ENCODE data around the gene SNX30. TPM values are rescaled to one million over a fixed set of nuclear protein-coding genes. Genes with fewer than 3 reads are reported as not detected.

SNX30 gene
- polyA plus RNA-seq (2013) = 9.6 and 9.9 TPM in 2 replicates

- peak within 1 kb of the TSS; percentile 95 for H3K4me3 ChIP-seq (ENCODE audit: low read depth, low read length)
- peak within 1 kb of the TSS; percentile 87 for H3K18ac ChIP-seq (ENCODE audit: low read length)
- no peak within 1 kb of the TSS for H2BK12ac ChIP-seq (ENCODE audit: low read length)
- no peaks in the 10 kb centered on the region for H3K9me3 ChIP-seq (ENCODE audit: insufficient read depth, low read depth, low read length)
- no peak within 1 kb of the TSS for H3K23ac ChIP-seq (ENCODE audit: low read length)
- peak within 1 kb of the TSS; percentile 78 for H3K14ac ChIP-seq (ENCODE audit: low read length)
- peak within 1 kb of the TSS; percentile 96 for H4K12ac ChIP-seq (ENCODE audit: low read depth, low read length)
- peak; percentile 87 to 92 for DNase-seq
- H3K9ac ChIP-seq (ENCODE audit: low read length) = peak within 1 kb of the TSS; percentile 84
- H3K27ac ChIP-seq (ENCODE audit: low read depth, low read length) = peak within 1 kb of the TSS; percentile 58
- H2BK5ac ChIP-seq (ENCODE audit: low read depth, low read length, poor library complexity) = peak within 1 kb of the TSS; percentile 3
- peak within 1 kb of the TSS; percentile 90 for H4K91ac ChIP-seq (ENCODE audit: low read depth, low read length)
- WGBS (ENCODE audit: extremely low coverage, insufficient coverage, insufficient read length) = no CpG with 5 or more reads among the region's 49 CpGs
- no peaks in the 10 kb centered on the region for H3K36me3 ChIP-seq (ENCODE audit: control insufficient read depth in 1 of 2, insufficient read depth in 2 of 2, low read length in 2 of 2)
- no peak within 1 kb of the TSS for H2AK5ac ChIP-seq (ENCODE audit: low read length)
- peak within 1 kb of the TSS; percentile 98 for H3K4me2 ChIP-seq (ENCODE audit: low read length)
- H2AFZ ChIP-seq (ENCODE audit: insufficient read depth, low read length, poor library complexity) = peak within 1 kb of the TSS; percentile 95
- H2BK120ac ChIP-seq (ENCODE audit: insufficient read depth, low read length, poor library complexity) = peak within 1 kb of the TSS; percentile 72
- H3K27me3 ChIP-seq (ENCODE audit: insufficient read depth, low read length) = no peaks in the 10 kb centered on the region
- H3K4me1 ChIP-seq (ENCODE audit: control insufficient read depth in 1 of 2, insufficient read depth in 2 of 2, low read length in 2 of 2) = peaks cover 17 to 27% of the 10 kb centered on the region in 2 experiments
- peaks cover 16% of the 10 kb centered on the region for H3K79me1 ChIP-seq (ENCODE audit: low read length)
- H3K4ac ChIP-seq (ENCODE audit: low read depth, low read length) = peak within 1 kb of the TSS; percentile 7
- H4K8ac ChIP-seq (ENCODE audit: low read depth, low read length) = peak within 1 kb of the TSS; percentile 100
- peaks cover 8% of the 10 kb centered on the region for H3K79me2 ChIP-seq (ENCODE audit: control insufficient read depth, insufficient read depth, low read length, poor library complexity)
Measured at GRCh38 chr9:112750016-112750763, at the start of gene SNX30. TSS of gene SNX30 (plus strand) at chr9:112750760. CDS start at chr9:112751002, 242 bp downstream.

GRCh38 chr9:112703304-112703703 is 47.3 kb upstream of the SNX30 start:
- H3K79me2 ChIP-seq (ENCODE audit: control insufficient read depth, insufficient read depth, low read length, poor library complexity) = no peaks in the 10 kb centered on the region

GRCh38 chr9:112705768-112706427 is 44.7 kb upstream of the SNX30 start:
- H3K27me3 ChIP-seq (ENCODE audit: insufficient read depth, low read length) = no peaks in the 10 kb centered on the region
- WGBS (ENCODE audit: extremely low coverage, insufficient coverage, insufficient read length) = no CpG with 5 or more reads among the region's 6 CpGs
- no peak overlapping the region for H2AFZ ChIP-seq (ENCODE audit: insufficient read depth, low read length, poor library complexity)
- H3K23ac ChIP-seq (ENCODE audit: low read length) = no peak overlapping the region
- no peak overlapping the region for H4K91ac ChIP-seq (ENCODE audit: low read depth, low read length)
- H2BK5ac ChIP-seq (ENCODE audit: low read depth, low read length, poor library complexity) = no peak overlapping the region
- no peak overlapping the region for H3K4ac ChIP-seq (ENCODE audit: low read depth, low read length)
- no peak overlapping the region for H3K27ac ChIP-seq (ENCODE audit: low read depth, low read length)
- H2BK120ac ChIP-seq (ENCODE audit: insufficient read depth, low read length, poor library complexity) = no peak overlapping the region
- H3K9me3 ChIP-seq (ENCODE audit: insufficient read depth, low read depth, low read length) = no peaks in the 10 kb centered on the region
- no peak overlapping the region for H3K4me3 ChIP-seq (ENCODE audit: low read depth, low read length)
- H3K79me2 ChIP-seq (ENCODE audit: control insufficient read depth, insufficient read depth, low read length, poor library complexity) = no peaks in the 10 kb centered on the region
- no peak overlapping the region for H2AK5ac ChIP-seq (ENCODE audit: low read length)
- peak; percentile 13 to 66 for DNase-seq
- H3K9ac ChIP-seq (ENCODE audit: low read length) = no peak overlapping the region
- no peak overlapping the region for H3K4me2 ChIP-seq (ENCODE audit: low read length)
- no peak overlapping the region for H2BK12ac ChIP-seq (ENCODE audit: low read length)
- no peak overlapping the region for H4K12ac ChIP-seq (ENCODE audit: low read depth, low read length)
- H3K79me1 ChIP-seq (ENCODE audit: low read length) = no peaks in the 10 kb centered on the region
- H3K18ac ChIP-seq (ENCODE audit: low read length) = no peak overlapping the region
- H3K14ac ChIP-seq (ENCODE audit: low read length) = no peak overlapping the region
- H3K36me3 ChIP-seq (ENCODE audit: control insufficient read depth in 1 of 2, insufficient read depth in 2 of 2, low read length in 2 of 2) = peaks cover 2 to 5% of the 10 kb centered on the region in 2 experiments
- H3K4me1 ChIP-seq (ENCODE audit: control insufficient read depth in 1 of 2, insufficient read depth in 2 of 2, low read length in 2 of 2) = no peaks in the 10 kb centered on the region
- no peak overlapping the region for H4K8ac ChIP-seq (ENCODE audit: low read depth, low read length)

More at GRCh38 chr9:112703304-112703703, 47.3 kb upstream of the SNX30 start:
- Histone ChIP-seq H3K79me1 (ENCODE audit: low read length) (no peaks in the 10 kb centered on the region), H3K4me1 (ENCODE audit: control insufficient read depth in 1 of 2, insufficient read depth in 2 of 2, low read length in 2 of 2) (no peaks in the 10 kb centered on the region), H4K12ac (ENCODE audit: low read depth, low read length) (no peak overlapping the region), H3K18ac (ENCODE audit: low read length) (no peak overlapping the region), H2AK5ac (ENCODE audit: low read length) (no peak overlapping the region), H3K36me3 (ENCODE audit: control insufficient read depth in 1 of 2, insufficient read depth in 2 of 2, low read length in 2 of 2) (peaks cover 3 to 5% of the 10 kb centered on the region in 2 experiments), H2BK120ac (ENCODE audit: insufficient read depth, low read length, poor library complexity) (no peak overlapping the region), H2AFZ (ENCODE audit: insufficient read depth, low read length, poor library complexity) (no peak overlapping the region), H3K4ac (ENCODE audit: low read depth, low read length) (no peak overlapping the region), H3K4me2 (ENCODE audit: low read length) (no peak overlapping the region), H2BK12ac (ENCODE audit: low read length) (no peak overlapping the region), H2BK5ac (ENCODE audit: low read depth, low read length, poor library complexity) (no peak overlapping the region), H3K9me3 (ENCODE audit: insufficient read depth, low read depth, low read length) (no peaks in the 10 kb centered on the region), H3K27me3 (ENCODE audit: insufficient read depth, low read length) (no peaks in the 10 kb centered on the region), H3K9ac (ENCODE audit: low read length) (no peak overlapping the region), H3K23ac (ENCODE audit: low read length) (no peak overlapping the region), H3K27ac (ENCODE audit: low read depth, low read length) (no peak overlapping the region), H4K8ac (ENCODE audit: low read depth, low read length) (no peak overlapping the region), H4K91ac (ENCODE audit: low read depth, low read length) (no peak overlapping the region), H3K4me3 (ENCODE audit: low read depth, low read length) (no peak overlapping the region), H3K14ac (ENCODE audit: low read length) (no peak overlapping the region)
- DNase-seq = no peak
- WGBS (ENCODE audit: extremely low coverage, insufficient coverage, insufficient read length) = no CpG with 5 or more reads among the region's 2 CpGs

- Histone ChIP-seq H3K9me3 (ENCODE audit: insufficient read depth, low read depth, low read length) (no peaks in the 10 kb centered on the region), H3K36me3 (ENCODE audit: control insufficient read depth in 1 of 2, insufficient read depth in 2 of 2, low read length in 2 of 2) (peaks cover 2 to 4% of the 10 kb centered on the region in 2 experiments), H3K4me1 (ENCODE audit: control insufficient read depth in 1 of 2, insufficient read depth in 2 of 2, low read length in 2 of 2) (no peaks in the 10 kb centered on the region), H3K4me2 (ENCODE audit: low read length) (no peak overlapping the region), H4K91ac (ENCODE audit: low read depth, low read length) (no peak overlapping the region), H3K27me3 (ENCODE audit: insufficient read depth, low read length) (no peaks in the 10 kb centered on the region), H3K79me2 (ENCODE audit: control insufficient read depth, insufficient read depth, low read length, poor library complexity) (no peaks in the 10 kb centered on the region), H2AFZ (ENCODE audit: insufficient read depth, low read length, poor library complexity) (no peak overlapping the region), H2BK12ac (ENCODE audit: low read length) (no peak overlapping the region), H3K4ac (ENCODE audit: low read depth, low read length) (no peak overlapping the region), H4K8ac (ENCODE audit: low read depth, low read length) (no peak overlapping the region), H3K27ac (ENCODE audit: low read depth, low read length) (no peak overlapping the region), H3K14ac (ENCODE audit: low read length) (no peak overlapping the region), H3K9ac (ENCODE audit: low read length) (no peak overlapping the region), H3K79me1 (ENCODE audit: low read length) (no peaks in the 10 kb centered on the region), H2AK5ac (ENCODE audit: low read length) (no peak overlapping the region), H3K18ac (ENCODE audit: low read length) (no peak overlapping the region), H2BK5ac (ENCODE audit: low read depth, low read length, poor library complexity) (no peak overlapping the region), H3K4me3 (ENCODE audit: low read depth, low read length) (no peak overlapping the region), H3K23ac (ENCODE audit: low read length) (no peak overlapping the region), H2BK120ac (ENCODE audit: insufficient read depth, low read length, poor library complexity) (no peak overlapping the region), H4K12ac (ENCODE audit: low read depth, low read length) (no peak overlapping the region)
- WGBS (ENCODE audit: extremely low coverage, insufficient coverage, insufficient read length) = no CpG with 5 or more reads among the region's 7 CpGs
- DNase-seq = peak in 1 of 2 donors; percentile 31
Measured at GRCh38 chr9:112711050-112711689, 39.4 kb upstream of the SNX30 start.
